Stimulated activated CD8-positive, alpha-beta memory T cell treated with anti-CD3 and anti-CD28 coated beads, Interleukin-4, amount 100 ng/mL, for 1 hour (primary cell): ENCODE measurements around the gene UGT1A3.
"Not testable (repeated sequence)": the region's sequence is repeated elsewhere in the genome, so short reads cannot be mapped to it uniquely, and the experiment has no call there.

Source experiments
- DNase-seq, 2 donors: peaks; one replicate each; pipeline ENCODE4 v3.0.0-alpha.2; 2020; ENCODE audit warnings: low read depth in 2 of 2, low spot score in 1 of 2

UGT1A3 gene

GRCh38 chr2:233707940-233708644 lies 20.8 kb upstream of the UGT1A3 start:
- no peak for DNase-seq

- DNase-seq: no peak
Observed at GRCh38 chr2:233708942-233709341, 19.9 kb upstream of the UGT1A3 start.

- DNase-seq: peak; percentile 36 to 49
Observed at GRCh38 chr2:233711312-233712008, 17.4 kb upstream of the UGT1A3 start.

- no peak for DNase-seq
Observed at GRCh38 chr2:233712611-233713261, 16.1 kb upstream of the UGT1A3 start, which contains the start of gene UGT1A5. UGT1A5 (plus strand) TSS chr2:233712907; CDS start chr2:233712992, 85 bp downstream.

- no peak for DNase-seq
Observed at GRCh38 chr2:233713262-233713615, 15.6 kb upstream of the UGT1A3 start.

- DNase-seq: no peak
Observed at GRCh38 chr2:233714121-233714520, 14.7 kb upstream of the UGT1A3 start.

- no peak for DNase-seq
Observed at GRCh38 chr2:233718552-233718951, 10.3 kb upstream of the UGT1A3 start, which contains the start of gene UGT1A4. UGT1A4 (plus strand) TSS chr2:233718736; CDS start chr2:233718821, 85 bp downstream.

GRCh38 chr2:233736868-233737653 lies 8.2 kb downstream of the UGT1A3 start:
- DNase-seq: not testable (repeated sequence)

- no peak for DNase-seq
Observed at GRCh38 chr2:233740870-233741269, 12.0 kb downstream of the UGT1A3 start.

- DNase-seq: no peak
Observed at GRCh38 chr2:233743464-233744259, 14.8 kb downstream of the UGT1A3 start.

- no peak for DNase-seq
Observed at GRCh38 chr2:233745073-233745755, 16.4 kb downstream of the UGT1A3 start.

- not testable (repeated sequence) for DNase-seq
Observed at GRCh38 chr2:233745838-233746237, 17.0 kb downstream of the UGT1A3 start.

- DNase-seq: no peak
Observed at GRCh38 chr2:233746475-233747282, 17.8 kb downstream of the UGT1A3 start.

- no peak for DNase-seq
Observed at GRCh38 chr2:233747283-233747544, 18.4 kb downstream of the UGT1A3 start.

- DNase-seq: not testable (repeated sequence)
Observed at GRCh38 chr2:233750689-233751088, 21.8 kb downstream of the UGT1A3 start.

GRCh38 chr2:233751212-233752009 lies 22.6 kb downstream of the UGT1A3 start:
- not testable (repeated sequence) for DNase-seq

- no peak for DNase-seq
Observed at GRCh38 chr2:233754872-233755611, 26.2 kb downstream of the UGT1A3 start.
